Tibial artery (tissue), 4 donors: ENCODE results near the gene SYNGR4.
"Not testable (repeated sequence)": the region's sequence is repeated elsewhere in the genome, so short reads cannot be mapped to it uniquely, and the experiment has no call there.

ENCODE experiments used
- DNase-seq, 2 donors: peaks; one replicate each; pipeline ENCODE4 v3.0.0-alpha.2; 2019
- H3K27ac ChIP-seq, 2 donors: fragments of 200-600 bp; sonication (generic) in 1 of 2; 1 replicate in 1 of 2; 2 replicates in 1 of 2; pipeline ENCODE4 v1.5.1; 2018 to 2019; ENCODE audit warnings: mild to moderate bottlenecking in 1 of 2
- H3K27me3 ChIP-seq, 2 donors: fragments of 200-600 bp; sonication (generic) in 1 of 2; one replicate each; pipeline versions ENCODE4 v1.5.1 to v1.6.0; 2016 to 2019
- H3K36me3 ChIP-seq, 3 donors: fragments of 200-600 bp; sonication (generic) in 2 of 3; one replicate each; pipeline ENCODE4 v1.5.1; 2016 to 2019; ENCODE audit warnings: mild to moderate bottlenecking in 2 of 3
- H3K4me1 ChIP-seq, 4 donors: fragments of 200-600 bp; sonication (generic) in 2 of 4; 1 replicate in 3 of 4; 2 replicates in 1 of 4; pipeline ENCODE4 v1.5.1; 2016 to 2019
- H3K4me3 ChIP-seq, 2 donors: fragments of 200-600 bp; sonication (generic) in 1 of 2; 1 replicate in 1 of 2; 2 replicates in 1 of 2; pipeline ENCODE4 v1.5.1; 2018 to 2019; ENCODE audit warnings: mild to moderate bottlenecking in 2 of 2
- H3K9me3 ChIP-seq, 3 donors: fragments of 200-600 bp; sonication (generic) in 1 of 3; one replicate each; pipeline ENCODE4 v1.5.1; 2016 to 2019
- intact Hi-C: fragments of 100-400 bp; cut with DNase I; formaldehyde crosslinking; loops from one replicate; pipeline ENCODE4 v1.15.0; 2023; ENCODE audit warnings: low total_unique reads
- TF ChIP-seq, protein P1 (sequence below), 2 experiments: fragments of 200-600 bp in 1 of 2; fragments of 450-650 bp in 1 of 2; IDR thresholded peaks; one replicate each; pipeline ENCODE4 v1.5.1; 2017 to 2019; ENCODE audit warnings: antibody characterized with exemption in 2 of 2, mild to moderate bottlenecking in 1 of 2, moderate library complexity in 1 of 2

Gene SYNGR4

GRCh38 chr19:48368936-48369335 is 4.8 kb downstream of the SYNGR4 start:
- TF ChIP-seq, protein P1, sequence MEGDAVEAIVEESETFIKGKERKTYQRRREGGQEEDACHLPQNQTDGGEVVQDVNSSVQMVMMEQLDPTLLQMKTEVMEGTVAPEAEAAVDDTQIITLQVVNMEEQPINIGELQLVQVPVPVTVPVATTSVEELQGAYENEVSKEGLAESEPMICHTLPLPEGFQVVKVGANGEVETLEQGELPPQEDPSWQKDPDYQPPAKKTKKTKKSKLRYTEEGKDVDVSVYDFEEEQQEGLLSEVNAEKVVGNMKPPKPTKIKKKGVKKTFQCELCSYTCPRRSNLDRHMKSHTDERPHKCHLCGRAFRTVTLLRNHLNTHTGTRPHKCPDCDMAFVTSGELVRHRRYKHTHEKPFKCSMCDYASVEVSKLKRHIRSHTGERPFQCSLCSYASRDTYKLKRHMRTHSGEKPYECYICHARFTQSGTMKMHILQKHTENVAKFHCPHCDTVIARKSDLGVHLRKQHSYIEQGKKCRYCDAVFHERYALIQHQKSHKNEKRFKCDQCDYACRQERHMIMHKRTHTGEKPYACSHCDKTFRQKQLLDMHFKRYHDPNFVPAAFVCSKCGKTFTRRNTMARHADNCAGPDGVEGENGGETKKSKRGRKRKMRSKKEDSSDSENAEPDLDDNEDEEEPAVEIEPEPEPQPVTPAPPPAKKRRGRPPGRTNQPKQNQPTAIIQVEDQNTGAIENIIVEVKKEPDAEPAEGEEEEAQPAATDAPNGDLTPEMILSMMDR (IDR thresholded peaks at IDR 0.05) = no peak
- H3K27ac ChIP-seq = no peak overlapping the region
- no peak overlapping the region for H3K4me3 ChIP-seq
- H3K27me3 ChIP-seq = peaks cover 0 to 2% of the 10 kb centered on the region in 2 donors
- H3K4me1 ChIP-seq = peaks cover 0 to 6% (median 5%) of the 10 kb centered on the region in 4 donors
- no peak for DNase-seq
- H3K36me3 ChIP-seq = no peaks in the 10 kb centered on the region
- H3K9me3 ChIP-seq = no peaks in the 10 kb centered on the region
- intact Hi-C loops = no loop called here

GRCh38 chr19:48370955-48371354 is 6.8 kb downstream of the SYNGR4 start:
- Histone ChIP-seq H3K27me3 (peaks cover 0 to 7% of the 10 kb centered on the region in 2 donors), H3K9me3 (no peaks in the 10 kb centered on the region), H3K36me3 (no peaks in the 10 kb centered on the region), H3K27ac (no peak overlapping the region), H3K4me3 (no peak overlapping the region), H3K4me1 (no peaks in the 10 kb centered on the region)
- intact Hi-C loops = no loop called here
- TF ChIP-seq, protein P1 (IDR thresholded peaks at IDR 0.05) = no peak
- DNase-seq = no peak

DNA sequence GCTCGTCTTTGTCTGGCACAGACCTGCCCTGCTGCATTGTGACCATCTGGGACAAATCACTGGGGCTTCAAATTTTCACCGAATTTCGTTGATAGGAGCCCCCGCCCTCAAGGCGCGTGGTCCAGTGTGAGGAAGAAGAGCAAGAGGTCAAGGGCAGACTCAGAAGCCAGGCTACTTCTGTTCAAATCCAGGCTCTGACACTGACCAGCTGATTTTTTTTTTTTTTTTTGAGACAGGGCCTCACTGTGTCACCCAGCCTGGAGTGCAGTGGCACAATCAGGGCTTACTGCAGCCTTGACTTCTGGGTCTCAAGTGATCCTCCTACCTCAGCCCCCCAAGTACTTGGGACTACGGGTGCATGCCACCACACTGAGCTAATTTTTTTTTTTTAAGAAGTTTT is 7.2 kb downstream of the SYNGR4 start:
- intact Hi-C loops = no loop called here
- no peaks in the 10 kb centered on the region for H3K9me3 ChIP-seq
- TF ChIP-seq, protein P1 (IDR thresholded peaks at IDR 0.05) = no peak

DNA sequence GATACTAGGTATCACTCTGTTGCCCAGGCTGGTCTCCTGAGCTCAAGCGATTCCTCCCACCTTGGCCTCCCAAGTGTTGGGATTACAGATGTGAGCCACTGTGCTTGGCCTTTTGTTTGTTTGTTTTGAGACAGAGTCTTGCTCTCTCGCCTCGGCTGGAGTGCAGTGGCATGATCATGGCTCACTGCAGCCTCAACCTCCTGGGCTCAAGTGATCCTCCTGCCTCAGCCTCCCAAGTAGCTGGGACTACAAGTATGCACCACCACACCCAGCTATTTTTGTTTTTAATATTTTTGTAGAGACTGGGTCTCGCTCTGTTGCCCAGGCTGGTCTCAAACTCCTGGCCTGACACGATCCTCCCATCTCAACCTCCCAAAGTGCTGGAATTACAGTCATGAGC is 7.6 kb downstream of the SYNGR4 start:
- H3K4me3 ChIP-seq, H3K27ac ChIP-seq, H3K9me3 ChIP-seq, H3K36me3 ChIP-seq, H3K4me1 ChIP-seq, H3K27me3 ChIP-seq, intact Hi-C loops, DNase-seq: not testable (repeated sequence)

More for the DNA sequence above, 7.2 kb downstream of the SYNGR4 start:
- no peaks in the 10 kb centered on the region for H3K4me1 ChIP-seq
- peaks cover 0 to 7% of the 10 kb centered on the region in 2 donors for H3K27me3 ChIP-seq
- no peaks in the 10 kb centered on the region for H3K36me3 ChIP-seq
- DNase-seq = no peak
- H3K27ac ChIP-seq = no peak overlapping the region
- no peak overlapping the region for H3K4me3 ChIP-seq

DNA sequence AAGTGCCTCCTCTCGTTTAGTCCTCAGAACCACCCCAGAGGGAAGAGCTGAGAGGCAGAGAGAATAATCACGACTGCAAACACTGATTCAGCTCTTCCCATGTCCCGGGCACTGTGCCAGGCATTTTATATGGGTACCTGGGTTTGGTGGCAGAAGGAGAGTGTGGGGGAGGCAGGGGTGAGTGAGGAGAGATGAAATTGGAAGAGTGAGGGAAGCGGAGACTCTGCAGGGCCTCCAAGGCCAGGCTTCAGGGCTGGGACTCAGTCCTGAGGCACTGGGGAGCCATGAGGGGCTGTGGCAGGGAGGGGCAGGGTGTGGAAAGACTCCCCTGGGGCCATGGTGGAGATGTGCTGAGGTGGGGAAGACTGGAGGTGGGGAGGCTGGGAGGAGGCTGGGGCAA is 8.7 kb downstream of the SYNGR4 start:
- Histone ChIP-seq H3K36me3 (no peaks in the 10 kb centered on the region), H3K4me3 (no peak overlapping the region), H3K27me3 (peaks cover 0 to 7% of the 10 kb centered on the region in 2 donors), H3K9me3 (no peaks in the 10 kb centered on the region), H3K4me1 (no peaks in the 10 kb centered on the region), H3K27ac (no peak overlapping the region)
- TF ChIP-seq, protein P1 (IDR thresholded peaks at IDR 0.05) = no peak
- DNase-seq = no peak
- intact Hi-C loops = no loop called here

DNA sequence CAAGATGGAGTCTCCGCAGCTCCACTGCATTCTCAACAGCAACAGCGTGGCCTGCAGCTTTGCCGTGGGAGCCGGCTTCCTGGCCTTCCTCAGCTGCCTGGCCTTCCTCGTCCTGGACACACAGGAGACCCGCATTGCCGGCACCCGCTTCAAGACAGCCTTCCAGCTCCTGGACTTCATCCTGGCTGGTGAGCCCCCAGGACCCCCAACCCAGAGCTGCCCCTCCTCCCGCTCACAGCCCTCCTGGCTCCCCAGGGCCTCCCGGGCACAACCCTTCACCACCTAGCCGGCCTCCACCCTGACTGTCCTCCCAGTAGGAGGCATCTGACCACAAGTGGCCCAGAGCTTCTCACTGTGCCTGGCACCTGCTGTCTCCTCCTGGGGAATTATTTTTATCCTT is 9.4 kb downstream of the SYNGR4 start:
- H3K27ac ChIP-seq = no peak overlapping the region
- DNase-seq = no peak
- H3K27me3 ChIP-seq = peaks cover 0 to 7% of the 10 kb centered on the region in 2 donors
- TF ChIP-seq, protein P1 (IDR thresholded peaks at IDR 0.05) = no peak
- no peak overlapping the region for H3K4me3 ChIP-seq
- H3K4me1 ChIP-seq = no peaks in the 10 kb centered on the region
- H3K36me3 ChIP-seq = no peaks in the 10 kb centered on the region
- intact Hi-C loops = no loop called here
- H3K9me3 ChIP-seq = no peaks in the 10 kb centered on the region
